Esophagus squamous epithelium (tissue), 5 donors: Measurements from ENCODE around the gene ANTKMT. TPM values are rescaled to one million over a fixed set of nuclear protein-coding genes. Genes with fewer than 3 reads are reported as not detected.

Experiments
- DNase-seq: peaks from one replicate; lab custom pipeline; 2025; lab: John Stamatoyannopoulos, UW
- H3K27ac ChIP-seq, 4 donors: fragments of 200-600 bp; sonication (generic); one replicate each; pipeline ENCODE4 v1.5.1; 2016 to 2019; ENCODE audit warnings: mild to moderate bottlenecking in 1 of 4
- H3K27me3 ChIP-seq, 4 donors: fragments of 200-600 bp; sonication (generic); 1 replicate in 3 of 4; 2 replicates in 1 of 4; pipeline versions ENCODE4 v1.5.1 to v1.6.0; 2017 to 2021; ENCODE audit warnings: antibody characterized with exemption in 1 of 4
- H3K36me3 ChIP-seq, 3 donors: fragments of 200-600 bp; sonication (generic); one replicate each; pipeline ENCODE4 v1.5.1; 2016 to 2019
- H3K4me1 ChIP-seq, 3 donors: fragments of 200-600 bp; sonication (generic); one replicate each; pipeline ENCODE4 v1.5.1; 2017 to 2019
- H3K4me3 ChIP-seq, 4 donors: fragments of 200-600 bp; sonication (generic); 1 replicate in 3 of 4; 2 replicates in 1 of 4; pipeline ENCODE4 v1.5.1; 2016 to 2019; ENCODE audit warnings: mild to moderate bottlenecking in 2 of 4, moderate library complexity in 1 of 4
- H3K9me3 ChIP-seq, 3 donors: fragments of 200-600 bp; sonication (generic); one replicate each; pipeline ENCODE4 v1.5.1; 2016 to 2019
- POLR2A ChIP-seq, 4 donors: fragments of 450-650 bp; IDR thresholded peaks; one replicate each; pipeline ENCODE4 v1.6.1; 2017; ENCODE audit warnings: antibody characterized with exemption in 4 of 4, mild to moderate bottlenecking in 4 of 4, moderate library complexity in 3 of 4
- whole genome bisulfite sequencing, 2 donors: methylation state at CpG; one replicate each; pipeline ENCODE4 v1.1.5; 2018; 5-methylcytosine and 5-hydroxymethylcytosine counted together
- intact Hi-C: fragments of 100-400 bp; cut with DNase I; formaldehyde crosslinking; loops from one replicate; pipeline ENCODE4 v1.15.0; 2022
- total RNA-seq, 4 donors: library from RNA; depleted of rRNA; stranded (reverse); fragments of >200 nt; gene quantifications; one replicate each; pipeline ENCODE4 v1.1.0, GENCODE V29; 2016
- TF ChIP-seq, protein P1 (sequence below), 6 experiments: fragments of 450-650 bp in 4 of 6; fragments of 200-600 bp in 2 of 6; sonication (generic) in 2 of 6; IDR thresholded peaks; one replicate each; pipeline ENCODE4 v1.5.1; 2016 to 2019; ENCODE audit warnings: antibody characterized with exemption in 6 of 6, mild to moderate bottlenecking in 4 of 6, moderate library complexity in 4 of 6
- donor health status: DM: yes; HTN: yes; CAD: no.

ANTKMT gene
- total RNA-seq, 4 donors from 2014 or later: 11.6 to 29.1 (median 24.2) TPM

DNA sequence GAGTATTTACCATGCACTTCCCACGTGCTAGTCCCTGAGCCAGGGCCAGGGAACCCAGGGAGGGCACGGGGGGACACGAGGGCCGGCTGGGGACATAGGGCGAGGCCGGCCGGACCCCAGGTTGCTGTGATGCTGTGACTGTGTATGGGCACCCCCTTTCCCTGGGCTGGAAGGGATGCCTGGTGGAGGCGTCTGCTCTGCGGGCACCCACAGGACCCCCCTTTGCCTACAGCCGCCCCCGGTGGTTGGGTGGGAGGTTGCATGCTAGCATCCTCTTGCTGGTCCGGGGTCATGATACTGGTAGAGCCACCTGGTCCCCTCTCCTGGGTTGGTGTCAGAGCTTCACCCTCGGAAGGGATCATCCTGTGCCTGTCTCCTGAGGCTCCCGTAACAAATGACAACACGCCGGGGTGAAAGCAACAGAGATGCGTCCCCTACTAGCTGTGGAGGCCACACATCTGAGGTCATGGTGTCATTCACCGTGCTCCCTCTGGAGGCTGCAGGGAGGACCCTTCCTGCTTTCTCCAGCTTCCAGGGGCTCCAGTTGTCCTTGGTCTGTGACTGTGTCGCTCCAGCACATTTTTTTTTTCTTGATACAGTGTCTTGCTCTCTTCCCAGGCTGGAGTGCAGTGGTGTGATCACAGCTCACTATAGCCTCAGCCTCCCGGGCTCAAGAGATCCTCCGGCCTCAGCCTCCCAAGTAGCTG is 23.0 kb downstream of the ANTKMT start:
- peaks cover 0 to 4% (median 0%) of the 10 kb centered on the region in 3 donors for H3K36me3 ChIP-seq
- WGBS, 2 donors: 76 to 81% methylated on average over 8 to 9 of the region's 21 CpGs
- no peak overlapping the region for H3K4me3 ChIP-seq
- no peak for DNase-seq
- peaks cover 0 to 12% (median 0%) of the 10 kb centered on the region in 4 donors for H3K27me3 ChIP-seq
- TF ChIP-seq, protein P1, sequence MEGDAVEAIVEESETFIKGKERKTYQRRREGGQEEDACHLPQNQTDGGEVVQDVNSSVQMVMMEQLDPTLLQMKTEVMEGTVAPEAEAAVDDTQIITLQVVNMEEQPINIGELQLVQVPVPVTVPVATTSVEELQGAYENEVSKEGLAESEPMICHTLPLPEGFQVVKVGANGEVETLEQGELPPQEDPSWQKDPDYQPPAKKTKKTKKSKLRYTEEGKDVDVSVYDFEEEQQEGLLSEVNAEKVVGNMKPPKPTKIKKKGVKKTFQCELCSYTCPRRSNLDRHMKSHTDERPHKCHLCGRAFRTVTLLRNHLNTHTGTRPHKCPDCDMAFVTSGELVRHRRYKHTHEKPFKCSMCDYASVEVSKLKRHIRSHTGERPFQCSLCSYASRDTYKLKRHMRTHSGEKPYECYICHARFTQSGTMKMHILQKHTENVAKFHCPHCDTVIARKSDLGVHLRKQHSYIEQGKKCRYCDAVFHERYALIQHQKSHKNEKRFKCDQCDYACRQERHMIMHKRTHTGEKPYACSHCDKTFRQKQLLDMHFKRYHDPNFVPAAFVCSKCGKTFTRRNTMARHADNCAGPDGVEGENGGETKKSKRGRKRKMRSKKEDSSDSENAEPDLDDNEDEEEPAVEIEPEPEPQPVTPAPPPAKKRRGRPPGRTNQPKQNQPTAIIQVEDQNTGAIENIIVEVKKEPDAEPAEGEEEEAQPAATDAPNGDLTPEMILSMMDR (IDR thresholded peaks at IDR 0.05): no peak
- no peak for TF ChIP-seq POLR2A (IDR thresholded peaks at IDR 0.05)
- peaks cover 11 to 24% (median 13%) of the 10 kb centered on the region in 3 donors for H3K4me1 ChIP-seq
- H3K9me3 ChIP-seq: no peaks in the 10 kb centered on the region
- intact Hi-C loops: no loop called here
- H3K27ac ChIP-seq: no peak overlapping the region

DNA sequence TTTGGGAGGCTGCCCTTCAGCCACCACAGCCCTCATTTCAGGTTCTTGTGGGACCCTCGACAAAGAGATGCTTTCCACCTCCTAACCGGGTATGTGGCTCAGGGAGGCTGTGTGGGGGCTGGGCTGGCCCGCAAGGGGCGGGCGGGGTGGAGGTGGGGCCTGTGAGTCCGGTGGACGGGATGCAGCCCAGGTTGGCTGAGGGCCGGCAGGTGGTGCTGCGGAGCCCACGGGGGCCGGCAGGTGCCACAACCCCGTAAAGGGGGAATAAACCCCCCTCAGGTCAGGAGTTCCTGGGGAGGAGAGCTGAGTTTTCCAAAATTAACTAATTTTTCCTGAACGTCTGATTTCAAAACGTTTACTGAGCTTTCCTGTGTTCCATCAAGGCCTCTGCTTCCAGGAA is 24.8 kb downstream of the ANTKMT start:
- WGBS, 2 donors: 7 to 16% methylated on average over 7 to 10 of the region's 14 CpGs
- intact Hi-C loops: no loop called here
- H3K4me1 ChIP-seq: peaks cover 0 to 10% (median 4%) of the 10 kb centered on the region in 3 donors
- no peaks in the 10 kb centered on the region for H3K36me3 ChIP-seq
- no peak overlapping the region for H3K4me3 ChIP-seq
- TF ChIP-seq, protein P1 (IDR thresholded peaks at IDR 0.05): peak in 2 of 6 experiments; percentile 6 to 29
- no peak for TF ChIP-seq POLR2A (IDR thresholded peaks at IDR 0.05)
- no peak overlapping the region for H3K27ac ChIP-seq
- H3K9me3 ChIP-seq: no peaks in the 10 kb centered on the region
- H3K27me3 ChIP-seq: peaks cover 0 to 17% (median 0%) of the 10 kb centered on the region in 4 donors
- DNase-seq: no peak

DNA sequence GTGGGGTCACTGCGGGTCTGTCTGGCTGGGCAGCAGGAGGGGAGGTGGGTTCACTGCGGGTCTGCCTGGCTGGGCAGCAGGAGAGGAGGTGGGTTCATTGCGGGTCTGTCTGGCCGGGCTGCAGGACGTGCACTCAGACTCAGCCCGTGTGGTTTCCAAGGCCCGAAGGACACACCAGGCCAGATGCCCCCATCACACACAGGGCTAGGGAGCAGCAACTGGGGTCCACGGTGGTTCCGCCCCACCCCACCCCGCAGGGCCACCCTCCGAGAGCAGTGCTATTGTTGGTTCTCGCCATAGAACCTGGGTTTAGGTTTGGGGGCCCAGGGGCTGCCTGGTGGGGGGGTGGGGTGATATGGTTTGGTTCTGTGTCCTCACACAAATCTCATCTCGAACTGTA is 25.7 kb downstream of the ANTKMT start:
- DNase-seq: no peak
- intact Hi-C loops: no loop called here
- Histone ChIP-seq H3K27me3 (peaks cover 0 to 26% (median 0%) of the 10 kb centered on the region in 4 donors), H3K4me3 (no peak overlapping the region), H3K27ac (no peak overlapping the region), H3K4me1 (peaks cover 0 to 7% (median 0%) of the 10 kb centered on the region in 3 donors), H3K9me3 (no peaks in the 10 kb centered on the region), H3K36me3 (no peaks in the 10 kb centered on the region)
- 47 to 80% methylated on average over 3 to 7 of the region's 13 CpGs for WGBS, 2 donors
- no peak for TF ChIP-seq POLR2A (IDR thresholded peaks at IDR 0.05)
- TF ChIP-seq, protein P1 (IDR thresholded peaks at IDR 0.05): no peak

DNA sequence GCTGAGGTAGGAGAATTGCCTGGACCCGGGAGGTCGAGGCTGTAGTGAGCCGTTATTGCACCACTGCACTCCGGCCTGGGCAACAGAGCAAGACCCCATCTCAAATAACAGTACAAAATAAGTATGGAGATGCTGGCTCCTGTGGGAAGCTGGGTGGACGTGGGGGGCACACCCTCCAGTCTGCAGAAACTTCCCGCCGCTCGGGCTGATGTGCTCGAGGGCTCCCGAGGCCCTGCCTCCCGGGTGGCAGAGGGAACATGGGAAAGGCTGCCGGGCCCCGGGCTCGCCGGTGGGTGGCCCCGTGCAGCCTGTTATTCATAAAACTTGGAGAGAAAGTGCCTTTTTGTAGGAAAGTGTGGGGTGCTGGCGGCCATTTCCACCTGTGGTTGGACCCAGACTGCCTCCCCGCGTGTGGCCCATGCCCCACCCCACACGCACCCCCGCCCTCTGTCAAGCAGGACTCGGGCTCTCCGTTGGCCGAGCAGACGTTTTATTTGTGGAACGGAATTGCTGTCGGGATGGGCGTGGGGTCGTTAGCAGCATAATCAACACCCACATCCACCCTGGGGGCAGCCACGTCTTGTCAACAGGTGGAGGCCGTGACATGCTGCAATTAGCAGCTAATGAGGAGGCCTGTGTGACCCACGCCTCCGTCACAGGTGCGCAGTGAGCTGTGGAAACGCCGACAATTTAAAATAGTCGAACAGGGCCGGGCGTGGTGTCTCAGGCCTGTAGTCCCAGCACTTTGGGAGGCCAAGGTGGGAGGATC is 27.2 kb downstream of the ANTKMT start:
- Histone ChIP-seq H3K4me1 (peaks cover 0 to 14% (median 0%) of the 10 kb centered on the region in 3 donors), H3K4me3 (no peak overlapping the region), H3K36me3 (no peaks in the 10 kb centered on the region), H3K27ac (no peak overlapping the region), H3K9me3 (no peaks in the 10 kb centered on the region), H3K27me3 (peaks cover 0 to 41% (median 0%) of the 10 kb centered on the region in 4 donors)
- WGBS, 2 donors: 81 to 92% methylated on average over 13 to 14 of the region's 39 CpGs
- no peak for DNase-seq
- intact Hi-C loops: no loop called here
- TF ChIP-seq POLR2A (IDR thresholded peaks at IDR 0.05): no peak
- TF ChIP-seq, protein P1 (IDR thresholded peaks at IDR 0.05): no peak

DNA sequence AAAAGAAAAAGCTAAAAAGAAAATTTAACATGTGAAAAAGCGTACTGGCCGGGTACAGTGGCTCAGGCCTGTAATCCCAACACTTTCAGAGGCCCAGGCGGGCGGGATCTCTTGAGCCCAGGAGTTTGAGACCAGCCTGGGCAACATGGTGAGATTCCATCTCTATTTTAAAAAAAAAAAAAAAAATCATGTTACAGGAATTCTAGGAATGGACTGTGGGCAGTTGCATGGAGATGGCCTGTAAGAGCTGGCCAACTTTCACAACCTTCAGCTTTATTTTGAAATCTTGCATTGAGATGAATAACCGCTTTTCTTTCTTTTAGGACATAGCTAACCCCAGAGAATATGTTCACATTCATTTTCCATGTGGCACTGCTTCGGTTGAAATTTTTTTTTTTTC is 28.1 kb downstream of the ANTKMT start:
- intact Hi-C loops: no loop called here
- peaks cover 0 to 45% (median 0%) of the 10 kb centered on the region in 4 donors for H3K27me3 ChIP-seq

More for the DNA sequence above, 28.1 kb downstream of the ANTKMT start:
- Histone ChIP-seq H3K4me1 (peaks cover 0 to 14% (median 0%) of the 10 kb centered on the region in 3 donors), H3K27ac (no peak overlapping the region), H3K36me3 (no peaks in the 10 kb centered on the region), H3K9me3 (no peaks in the 10 kb centered on the region), H3K4me3 (no peak overlapping the region)
- 64 to 78% methylated on average over 6 of the region's 6 CpGs for WGBS, 2 donors
- no peak for DNase-seq
- TF ChIP-seq, protein P1 (IDR thresholded peaks at IDR 0.05): no peak
- TF ChIP-seq POLR2A (IDR thresholded peaks at IDR 0.05): no peak
